ENCODE data around the gene C13orf46.

DNA sequence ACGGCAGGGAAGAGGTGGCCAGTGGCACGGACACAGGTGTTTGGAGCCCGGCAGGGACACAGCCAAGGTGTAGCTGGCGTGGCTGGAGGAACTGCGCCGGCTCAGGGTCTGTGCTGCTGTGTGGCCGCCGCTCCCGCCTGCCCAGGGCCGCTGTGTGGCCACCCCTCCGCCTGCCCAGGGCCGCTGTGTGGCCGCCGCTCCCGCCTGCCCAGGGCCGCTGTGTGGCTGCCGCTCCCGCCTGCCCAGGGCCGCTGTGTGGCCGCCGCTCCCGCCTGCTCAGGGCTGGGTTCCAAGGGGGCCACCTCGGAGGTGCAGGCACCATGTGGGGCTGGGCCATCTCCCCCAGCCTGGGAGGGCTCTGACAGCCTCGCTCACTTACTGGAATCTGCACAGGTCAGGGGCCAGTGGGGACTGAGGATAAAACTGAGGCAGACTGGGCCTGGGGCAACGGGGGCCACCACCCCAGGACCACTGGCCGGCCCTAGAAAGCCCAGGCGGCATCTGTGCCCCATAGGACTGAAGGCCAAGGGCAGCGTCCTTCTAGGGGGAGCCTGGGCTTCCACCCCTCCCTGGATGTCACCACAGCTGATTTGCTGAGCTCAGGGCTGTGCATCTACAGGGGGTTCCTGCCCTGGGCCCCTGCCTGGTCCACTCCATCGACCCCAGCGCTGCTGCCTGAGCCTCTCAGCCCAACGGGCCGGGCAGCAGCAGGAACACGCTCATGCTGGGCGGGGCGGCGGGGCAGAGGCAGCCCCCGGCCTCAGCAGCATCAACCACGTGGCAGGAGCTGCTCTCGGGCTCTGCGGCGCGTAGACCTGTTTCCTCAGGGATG, 21.5 kb downstream of the C13orf46 start:
- TF ChIP-seq, protein P1, sequence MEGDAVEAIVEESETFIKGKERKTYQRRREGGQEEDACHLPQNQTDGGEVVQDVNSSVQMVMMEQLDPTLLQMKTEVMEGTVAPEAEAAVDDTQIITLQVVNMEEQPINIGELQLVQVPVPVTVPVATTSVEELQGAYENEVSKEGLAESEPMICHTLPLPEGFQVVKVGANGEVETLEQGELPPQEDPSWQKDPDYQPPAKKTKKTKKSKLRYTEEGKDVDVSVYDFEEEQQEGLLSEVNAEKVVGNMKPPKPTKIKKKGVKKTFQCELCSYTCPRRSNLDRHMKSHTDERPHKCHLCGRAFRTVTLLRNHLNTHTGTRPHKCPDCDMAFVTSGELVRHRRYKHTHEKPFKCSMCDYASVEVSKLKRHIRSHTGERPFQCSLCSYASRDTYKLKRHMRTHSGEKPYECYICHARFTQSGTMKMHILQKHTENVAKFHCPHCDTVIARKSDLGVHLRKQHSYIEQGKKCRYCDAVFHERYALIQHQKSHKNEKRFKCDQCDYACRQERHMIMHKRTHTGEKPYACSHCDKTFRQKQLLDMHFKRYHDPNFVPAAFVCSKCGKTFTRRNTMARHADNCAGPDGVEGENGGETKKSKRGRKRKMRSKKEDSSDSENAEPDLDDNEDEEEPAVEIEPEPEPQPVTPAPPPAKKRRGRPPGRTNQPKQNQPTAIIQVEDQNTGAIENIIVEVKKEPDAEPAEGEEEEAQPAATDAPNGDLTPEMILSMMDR (conservative IDR thresholded peaks at IDR 0.05; ENCODE audit: low read depth, low read length), result no peak
- no peak for TF ChIP-seq EZH2phosphoT487 (IDR thresholded peaks at IDR 0.05; ENCODE audit: borderline replicate concordance, low read length)
